Spleen (tissue), 7 donors: ENCODE measurements around the gene IL1RL2.

Source experiments
- POLR2A ChIP-seq, 3 donors: fragments of 450-650 bp; IDR thresholded peaks; one replicate each; pipeline ENCODE4 v1.5.1; 2017; ENCODE audit warnings: antibody characterized with exemption in 3 of 3, mild to moderate bottlenecking in 1 of 3
- TF ChIP-seq, protein P1 (sequence below), 11 experiments: fragments of 200-600 bp in 7 of 11; fragments of 450-650 bp in 4 of 11; sonication (generic) in 4 of 11; IDR thresholded peaks in 8 of 11; conservative IDR thresholded peaks in 3 of 11; 1 replicate in 7 of 11; 2 replicates in 4 of 11; pipeline versions ENCODE4 v1.4.0 to v1.8.0; 2016 to 2021; ENCODE audit warnings: antibody characterized with exemption in 11 of 11, inconsistent platforms in 4 of 11, mild to moderate bottlenecking in 1 of 11
- donor health status: DM: no; HTN: no; CAD: no; lungs with moderate emphysema.
- donor health status: DM: no; HTN: no; CAD: no.
- donor health status: DM: no; HTN: no; CAD: no.

GRCh38 chr2:102258386-102259074 is 71.7 kb downstream of the IL1RL2 start:
- TF ChIP-seq, protein P1, sequence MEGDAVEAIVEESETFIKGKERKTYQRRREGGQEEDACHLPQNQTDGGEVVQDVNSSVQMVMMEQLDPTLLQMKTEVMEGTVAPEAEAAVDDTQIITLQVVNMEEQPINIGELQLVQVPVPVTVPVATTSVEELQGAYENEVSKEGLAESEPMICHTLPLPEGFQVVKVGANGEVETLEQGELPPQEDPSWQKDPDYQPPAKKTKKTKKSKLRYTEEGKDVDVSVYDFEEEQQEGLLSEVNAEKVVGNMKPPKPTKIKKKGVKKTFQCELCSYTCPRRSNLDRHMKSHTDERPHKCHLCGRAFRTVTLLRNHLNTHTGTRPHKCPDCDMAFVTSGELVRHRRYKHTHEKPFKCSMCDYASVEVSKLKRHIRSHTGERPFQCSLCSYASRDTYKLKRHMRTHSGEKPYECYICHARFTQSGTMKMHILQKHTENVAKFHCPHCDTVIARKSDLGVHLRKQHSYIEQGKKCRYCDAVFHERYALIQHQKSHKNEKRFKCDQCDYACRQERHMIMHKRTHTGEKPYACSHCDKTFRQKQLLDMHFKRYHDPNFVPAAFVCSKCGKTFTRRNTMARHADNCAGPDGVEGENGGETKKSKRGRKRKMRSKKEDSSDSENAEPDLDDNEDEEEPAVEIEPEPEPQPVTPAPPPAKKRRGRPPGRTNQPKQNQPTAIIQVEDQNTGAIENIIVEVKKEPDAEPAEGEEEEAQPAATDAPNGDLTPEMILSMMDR (IDR thresholded peaks at IDR 0.05 in 8 of 11, conservative IDR thresholded peaks at IDR 0.05 in 3 of 11): no peak
- no peak for TF ChIP-seq POLR2A (IDR thresholded peaks at IDR 0.05)
